Stomach smooth muscle (tissue), 2 donors: ENCODE results near the gene ORC6.

Experiments used
- H3K27ac ChIP-seq: one replicate; pipeline ENCODE4 v1.7.0; 2013; ENCODE audit warnings: mild to moderate bottlenecking, low read length, inconsistent platforms
- H3K27me3 ChIP-seq, 2 donors: one replicate each; pipeline ENCODE4 v1.7.0; 2013; ENCODE audit warnings: low read length in 2 of 2; ENCODE audit not compliant: insufficient read depth in 2 of 2, control insufficient read depth in 1 of 2
- H3K36me3 ChIP-seq, 2 donors: one replicate each; pipeline ENCODE4 v1.7.0; 2013; ENCODE audit warnings: low read length in 2 of 2; ENCODE audit not compliant: control insufficient read depth in 2 of 2, insufficient read depth in 2 of 2
- H3K4me1 ChIP-seq: one replicate; pipeline ENCODE4 v1.7.0; 2013; ENCODE audit warnings: low read length; ENCODE audit not compliant: control insufficient read depth, insufficient read depth
- H3K4me3 ChIP-seq, 2 donors: one replicate each; pipeline ENCODE4 v1.7.0; 2013; ENCODE audit warnings: low read length in 2 of 2
- H3K9ac ChIP-seq, 2 donors: one replicate each; pipeline ENCODE4 v1.7.0; 2013; ENCODE audit warnings: low read length in 2 of 2, mild to moderate bottlenecking in 1 of 2
- H3K9me3 ChIP-seq, 2 donors: one replicate each; pipeline ENCODE4 v1.7.0; 2013; ENCODE audit warnings: low read length in 2 of 2; ENCODE audit not compliant: control insufficient read depth in 2 of 2
- donor health status: healthy.
- donor health status: Pancreatic carcinoma.

Gene ORC6

DNA sequence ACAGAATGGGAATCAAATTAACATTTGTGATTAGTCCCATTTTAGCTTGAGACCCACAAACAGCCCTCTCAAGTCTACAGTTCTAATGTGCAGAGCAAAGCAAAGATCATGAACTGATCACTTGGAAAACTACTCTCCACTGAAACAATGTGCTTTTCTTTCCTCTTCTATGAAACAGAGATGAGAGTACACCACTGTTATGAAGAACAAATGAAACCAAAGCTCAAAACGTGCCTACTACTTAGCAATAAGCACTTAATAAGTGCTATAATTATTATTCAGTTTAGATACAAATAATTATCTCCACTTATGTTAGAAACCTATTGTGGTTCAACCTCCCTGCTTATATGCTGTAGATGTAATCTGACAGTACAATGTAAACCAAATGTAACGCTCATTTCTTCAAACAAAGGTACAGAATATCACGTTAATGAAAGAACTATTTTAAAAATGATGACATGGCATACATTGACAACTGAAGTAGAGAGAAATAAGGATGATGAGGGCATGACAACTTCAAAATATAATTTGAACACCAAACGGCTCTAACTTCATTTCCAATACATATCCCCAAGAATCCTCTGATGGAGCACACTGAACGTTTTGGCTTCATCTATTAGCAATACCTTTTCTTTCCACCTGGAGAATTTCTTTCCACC, 2.5 kb upstream of the ORC6 start:
- Histone ChIP-seq H3K36me3 (no peaks in the 10 kb centered on the region), H3K4me1 (peaks cover 13% of the 10 kb centered on the region), H3K9me3 (no peaks in the 10 kb centered on the region), H3K4me3 (peak overlapping the region in 1 of 2 donors; percentile 73), H3K27me3 (no peaks in the 10 kb centered on the region), H3K9ac (no peak overlapping the region), H3K27ac (no peak overlapping the region)

DNA sequence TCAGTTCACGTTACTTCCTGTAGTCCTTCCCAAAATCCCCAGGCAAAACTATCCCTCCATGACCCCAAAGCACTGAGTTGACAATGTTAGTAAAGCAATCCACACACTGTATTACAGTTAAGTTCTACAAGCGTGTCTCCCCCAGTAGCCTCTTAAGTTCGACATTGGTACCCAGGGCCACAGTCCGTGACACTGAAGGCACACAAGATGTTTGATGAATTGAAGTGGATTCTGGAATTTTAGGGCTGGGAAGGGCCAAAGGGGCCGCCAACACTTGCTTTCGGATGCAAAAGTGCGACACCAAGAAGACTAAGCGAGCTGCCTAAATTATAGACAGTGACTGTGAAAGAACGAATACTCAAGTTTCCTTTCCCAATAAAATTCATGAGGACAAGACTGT, 2.0 kb upstream of the ORC6 start:
- H3K27me3 ChIP-seq, result no peaks in the 10 kb centered on the region
- peak overlapping the region; percentile 73 to 96 for H3K4me3 ChIP-seq
- H3K4me1 ChIP-seq, result peaks cover 13% of the 10 kb centered on the region
- no peaks in the 10 kb centered on the region for H3K9me3 ChIP-seq
- no peak overlapping the region for H3K27ac ChIP-seq
- peak overlapping the region in 1 of 2 donors; percentile 78 for H3K9ac ChIP-seq
- H3K36me3 ChIP-seq, result no peaks in the 10 kb centered on the region

DNA sequence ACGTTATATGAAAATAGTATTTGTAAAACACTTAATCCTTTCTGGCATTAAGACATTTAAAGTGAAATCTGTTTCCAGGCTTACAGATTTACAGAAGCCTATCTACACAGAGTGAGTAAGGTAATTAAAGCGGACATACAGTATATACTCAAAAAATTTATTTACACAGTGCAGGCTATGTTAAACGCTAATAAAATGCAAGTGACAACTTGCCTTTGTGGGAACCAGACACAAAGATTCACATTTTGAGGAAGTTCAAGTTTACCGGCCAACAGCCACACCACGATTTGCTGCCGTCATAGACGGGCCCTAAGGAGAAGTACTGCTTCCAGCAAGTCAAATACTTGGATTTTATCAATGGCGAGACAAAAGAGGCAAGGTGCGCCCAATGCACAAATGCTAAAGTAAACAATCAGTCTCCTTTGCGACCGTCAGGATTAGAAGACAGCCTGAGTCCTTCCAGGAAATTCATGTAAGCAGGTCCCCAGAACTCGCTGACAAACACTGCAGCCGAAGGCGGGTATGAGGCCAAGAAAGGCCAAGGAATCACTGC, 1.3 kb upstream of the ORC6 start:
- Histone ChIP-seq H3K4me3 (peak overlapping the region; percentile 73 to 96), H3K27me3 (no peaks in the 10 kb centered on the region), H3K36me3 (no peaks in the 10 kb centered on the region), H3K4me1 (peaks cover 13% of the 10 kb centered on the region), H3K27ac (peak overlapping the region; percentile 95), H3K9ac (peak overlapping the region; percentile 78 to 90), H3K9me3 (no peaks in the 10 kb centered on the region)

DNA sequence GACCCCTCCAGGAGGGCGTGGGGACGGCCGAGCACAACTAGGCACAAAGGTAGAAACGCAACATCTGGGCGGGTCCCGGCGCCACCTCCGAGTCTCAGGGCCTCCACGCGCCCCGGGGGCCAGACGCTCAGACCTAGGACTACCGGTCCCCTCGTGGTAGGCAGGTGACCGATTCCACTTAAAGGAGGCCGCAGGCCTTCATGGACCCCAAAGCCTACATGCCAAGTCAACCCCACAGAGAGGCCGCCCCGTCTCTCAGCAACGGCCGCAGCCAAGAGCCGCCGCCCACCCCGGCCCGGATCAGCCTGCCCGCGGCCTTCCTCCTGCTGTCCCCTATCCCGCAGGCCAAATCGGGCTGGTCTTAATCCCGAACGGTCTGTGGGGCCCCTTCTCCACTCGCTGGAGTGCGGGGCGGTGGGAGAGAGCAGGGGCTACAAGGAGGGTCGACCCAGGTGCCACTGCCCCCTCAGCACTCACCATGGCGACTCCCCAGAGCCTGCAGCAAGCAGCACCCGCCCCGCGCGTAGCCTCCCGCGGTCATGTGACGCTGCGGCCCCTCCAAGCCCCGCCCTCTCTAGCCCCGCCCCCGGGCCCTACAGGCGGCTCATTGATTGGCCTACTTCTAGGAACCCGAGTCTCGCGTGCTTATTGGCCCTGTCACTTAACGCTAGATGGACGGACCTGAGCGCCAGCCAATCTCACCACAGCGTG, 650 bp upstream of the ORC6 start, which contains the start of gene VPS35:
Gene VPS35, minus strand, starts transcription at position 525 of the 711 bp plus-strand sequence. Its CDS starts 45 bp downstream, at position 480.
- Histone ChIP-seq H3K27ac (peak within 1 kb of the TSS; percentile 95), H3K4me1 (peaks cover 13% of the 10 kb centered on the region), H3K27me3 (no peaks in the 10 kb centered on the region), H3K36me3 (no peaks in the 10 kb centered on the region), H3K4me3 (peak within 1 kb of the TSS; percentile 73 to 96), H3K9ac (peak within 1 kb of the TSS; percentile 78 to 95), H3K9me3 (no peaks in the 10 kb centered on the region)

DNA sequence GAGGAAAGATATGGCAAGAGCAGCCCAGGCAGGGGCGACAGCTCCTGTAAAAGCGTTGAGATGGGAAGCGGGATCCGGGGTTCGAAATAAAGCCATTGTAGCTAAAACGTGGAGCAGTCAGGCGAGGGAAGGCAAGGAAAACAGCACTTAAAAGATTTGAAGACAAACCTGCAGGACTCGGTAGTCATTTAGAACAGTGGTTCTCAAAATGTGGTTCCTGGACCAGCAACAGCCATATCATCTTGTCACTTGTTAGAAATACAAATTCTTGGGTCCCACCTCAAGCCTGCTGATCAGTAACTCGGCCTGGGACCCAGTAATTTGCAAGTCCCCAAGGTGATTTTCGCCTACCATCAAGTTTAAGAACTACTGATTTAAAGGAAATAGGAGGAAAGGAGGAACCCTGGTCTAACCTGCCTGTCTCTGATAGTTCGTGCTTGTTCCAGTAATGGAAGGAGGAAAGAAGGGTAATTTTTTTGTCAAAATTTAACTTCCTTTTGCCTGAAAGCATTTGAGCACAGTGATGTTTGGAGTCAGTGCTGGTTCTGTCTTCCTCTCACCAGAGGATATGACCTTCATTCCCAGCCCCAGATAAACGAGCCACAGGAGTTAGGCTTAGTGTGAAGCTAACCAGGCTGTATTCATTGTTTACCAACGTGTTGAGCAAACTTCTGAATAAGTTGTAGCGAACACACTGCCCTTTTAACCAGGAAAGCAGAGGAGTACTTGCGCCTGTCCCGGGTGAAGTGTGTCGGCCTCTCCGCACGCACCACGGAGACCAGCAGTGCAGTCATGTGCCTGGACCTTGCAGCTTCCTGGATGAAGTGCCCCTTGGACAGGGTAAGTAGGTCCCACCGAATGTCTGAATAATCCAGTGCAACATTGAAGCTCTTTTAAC, 1.1 kb downstream of the ORC6 start:
- peak overlapping the region; percentile 60 to 78 for H3K9ac ChIP-seq
- H3K27ac ChIP-seq, result no peak overlapping the region
- peaks cover 13% of the 10 kb centered on the region for H3K4me1 ChIP-seq
- peak overlapping the region; percentile 73 to 96 for H3K4me3 ChIP-seq
- H3K27me3 ChIP-seq, result no peaks in the 10 kb centered on the region
- H3K9me3 ChIP-seq, result no peaks in the 10 kb centered on the region
- no peaks in the 10 kb centered on the region for H3K36me3 ChIP-seq

DNA sequence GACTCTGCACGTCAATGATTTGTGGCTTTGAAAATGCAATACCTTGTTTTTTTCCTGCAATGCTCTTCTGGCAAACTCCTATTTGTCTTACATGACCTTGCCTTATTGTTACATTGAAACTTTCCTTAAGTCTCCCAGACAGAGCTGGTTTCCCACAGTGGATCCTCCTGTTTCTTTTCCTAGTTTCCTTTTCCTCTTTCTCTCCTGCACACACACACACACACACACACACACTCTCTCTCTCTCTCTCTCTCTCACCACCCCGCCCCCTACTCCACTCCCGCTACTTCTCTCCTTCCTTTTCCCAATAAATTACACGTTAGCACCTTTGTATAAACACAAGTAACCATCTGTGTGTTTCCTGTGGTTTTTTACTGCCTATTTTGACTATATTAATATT, 2.3 kb downstream of the ORC6 start:
- Histone ChIP-seq H3K9me3 (no peaks in the 10 kb centered on the region), H3K27ac (no peak overlapping the region), H3K4me3 (no peak overlapping the region), H3K9ac (no peak overlapping the region), H3K27me3 (no peaks in the 10 kb centered on the region), H3K36me3 (no peaks in the 10 kb centered on the region), H3K4me1 (peaks cover 13% of the 10 kb centered on the region)

DNA sequence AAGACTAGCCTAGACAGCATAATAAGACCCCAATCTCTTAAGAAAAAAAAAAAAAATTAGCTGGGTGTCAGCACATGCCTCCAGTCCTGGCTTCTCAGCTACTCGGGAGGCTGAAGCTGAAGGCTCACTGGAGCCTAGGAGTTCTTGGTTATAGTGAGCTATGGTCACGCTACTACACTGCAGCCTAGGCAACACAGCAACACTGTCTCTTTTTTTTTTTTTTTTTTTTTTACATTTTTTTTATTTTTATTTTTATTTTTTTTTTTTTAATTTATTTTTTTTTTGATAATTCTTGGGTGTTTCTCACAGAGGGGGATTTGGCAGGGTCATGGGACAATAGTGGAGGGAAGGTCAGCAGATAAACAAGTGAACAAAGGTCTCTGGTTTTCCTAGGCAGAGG, 4.1 kb downstream of the ORC6 start:
- Histone ChIP-seq H3K4me3 (no peak overlapping the region), H3K36me3 (no peaks in the 10 kb centered on the region), H3K27me3 (no peaks in the 10 kb centered on the region), H3K4me1 (peaks cover 7% of the 10 kb centered on the region), H3K9ac (no peak overlapping the region), H3K27ac (no peak overlapping the region), H3K9me3 (no peaks in the 10 kb centered on the region)

DNA sequence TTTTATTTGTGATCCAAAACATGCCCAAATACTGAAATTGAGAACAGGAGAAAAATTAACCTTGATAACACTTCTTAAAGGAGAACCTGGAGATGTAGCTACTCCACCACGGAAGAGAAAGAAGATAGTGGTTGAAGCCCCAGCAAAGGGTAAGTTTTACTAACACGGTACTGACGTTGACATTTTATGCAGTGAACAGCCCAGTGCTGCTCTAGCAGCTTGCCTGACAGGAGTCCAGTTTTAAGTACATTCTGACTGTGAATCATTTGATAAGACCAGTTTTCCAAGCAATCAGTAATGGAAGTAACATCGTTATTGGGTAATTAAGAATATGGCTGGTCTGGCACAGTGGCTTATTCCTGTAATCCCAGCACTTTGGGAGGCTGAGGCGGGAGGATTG, 6.5 kb downstream of the ORC6 start:
- Histone ChIP-seq H3K9me3 (no peaks in the 10 kb centered on the region), H3K27ac (no peak overlapping the region), H3K36me3 (no peaks in the 10 kb centered on the region), H3K27me3 (no peaks in the 10 kb centered on the region), H3K9ac (no peak overlapping the region), H3K4me1 (no peaks in the 10 kb centered on the region), H3K4me3 (no peak overlapping the region)

DNA sequence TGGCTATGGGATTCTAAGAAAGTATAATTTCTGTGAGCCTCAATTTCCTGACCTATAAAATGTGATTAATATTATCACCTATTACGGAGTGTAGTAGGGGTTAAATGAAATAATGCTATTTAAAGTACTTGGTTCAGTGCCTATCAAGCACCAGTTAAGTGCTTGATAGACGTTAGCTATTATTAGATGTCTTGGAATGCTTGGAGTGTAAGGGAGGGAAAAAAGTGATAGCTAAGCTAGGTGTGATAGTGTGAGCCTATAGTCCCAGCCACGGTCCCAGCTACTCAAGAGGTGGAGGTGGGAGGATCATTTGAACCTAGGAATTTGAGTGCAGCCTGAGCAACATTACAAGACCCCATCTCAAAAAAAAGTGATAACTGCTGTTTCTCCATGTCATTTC, 7.5 kb downstream of the ORC6 start:
- Histone ChIP-seq H3K9me3 (no peaks in the 10 kb centered on the region), H3K4me3 (no peak overlapping the region), H3K27ac (no peak overlapping the region), H3K9ac (no peak overlapping the region), H3K4me1 (no peaks in the 10 kb centered on the region), H3K36me3 (no peaks in the 10 kb centered on the region), H3K27me3 (no peaks in the 10 kb centered on the region)

DNA sequence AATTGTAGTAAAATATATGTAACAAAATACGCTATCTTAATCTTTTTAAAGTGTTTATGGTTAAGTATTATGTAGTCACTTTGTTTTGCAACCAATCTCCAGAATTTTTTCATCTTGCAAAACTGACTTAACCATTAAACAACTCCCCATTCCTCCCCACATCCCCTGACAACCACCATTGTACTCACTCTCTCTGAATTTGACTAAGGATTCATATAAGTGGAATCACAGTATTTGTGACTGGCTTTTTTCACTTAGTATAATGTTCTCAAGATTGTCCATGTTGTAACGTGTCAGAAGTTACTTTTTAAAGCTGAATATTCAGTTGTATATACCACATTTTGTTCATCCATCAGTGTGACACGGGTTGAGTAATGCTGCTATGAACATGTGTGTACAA, 10.6 kb downstream of the ORC6 start:
- H3K9ac ChIP-seq, result no peak overlapping the region
- H3K9me3 ChIP-seq, result no peaks in the 10 kb centered on the region
- no peaks in the 10 kb centered on the region for H3K4me1 ChIP-seq
- no peak overlapping the region for H3K27ac ChIP-seq
- H3K4me3 ChIP-seq, result no peak overlapping the region
- H3K27me3 ChIP-seq, result no peaks in the 10 kb centered on the region
- no peaks in the 10 kb centered on the region for H3K36me3 ChIP-seq
